ENCODE data around the gene MLXIP.
"Not testable (repeated sequence)": the region's sequence is repeated elsewhere in the genome, so short reads cannot be mapped to it uniquely, and the experiment has no call there.

Gene MLXIP, protein sequence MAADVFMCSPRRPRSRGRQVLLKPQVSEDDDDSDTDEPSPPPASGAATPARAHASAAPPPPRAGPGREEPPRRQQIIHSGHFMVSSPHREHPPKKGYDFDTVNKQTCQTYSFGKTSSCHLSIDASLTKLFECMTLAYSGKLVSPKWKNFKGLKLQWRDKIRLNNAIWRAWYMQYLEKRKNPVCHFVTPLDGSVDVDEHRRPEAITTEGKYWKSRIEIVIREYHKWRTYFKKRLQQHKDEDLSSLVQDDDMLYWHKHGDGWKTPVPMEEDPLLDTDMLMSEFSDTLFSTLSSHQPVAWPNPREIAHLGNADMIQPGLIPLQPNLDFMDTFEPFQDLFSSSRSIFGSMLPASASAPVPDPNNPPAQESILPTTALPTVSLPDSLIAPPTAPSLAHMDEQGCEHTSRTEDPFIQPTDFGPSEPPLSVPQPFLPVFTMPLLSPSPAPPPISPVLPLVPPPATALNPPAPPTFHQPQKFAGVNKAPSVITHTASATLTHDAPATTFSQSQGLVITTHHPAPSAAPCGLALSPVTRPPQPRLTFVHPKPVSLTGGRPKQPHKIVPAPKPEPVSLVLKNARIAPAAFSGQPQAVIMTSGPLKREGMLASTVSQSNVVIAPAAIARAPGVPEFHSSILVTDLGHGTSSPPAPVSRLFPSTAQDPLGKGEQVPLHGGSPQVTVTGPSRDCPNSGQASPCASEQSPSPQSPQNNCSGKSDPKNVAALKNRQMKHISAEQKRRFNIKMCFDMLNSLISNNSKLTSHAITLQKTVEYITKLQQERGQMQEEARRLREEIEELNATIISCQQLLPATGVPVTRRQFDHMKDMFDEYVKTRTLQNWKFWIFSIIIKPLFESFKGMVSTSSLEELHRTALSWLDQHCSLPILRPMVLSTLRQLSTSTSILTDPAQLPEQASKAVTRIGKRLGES

DNA sequence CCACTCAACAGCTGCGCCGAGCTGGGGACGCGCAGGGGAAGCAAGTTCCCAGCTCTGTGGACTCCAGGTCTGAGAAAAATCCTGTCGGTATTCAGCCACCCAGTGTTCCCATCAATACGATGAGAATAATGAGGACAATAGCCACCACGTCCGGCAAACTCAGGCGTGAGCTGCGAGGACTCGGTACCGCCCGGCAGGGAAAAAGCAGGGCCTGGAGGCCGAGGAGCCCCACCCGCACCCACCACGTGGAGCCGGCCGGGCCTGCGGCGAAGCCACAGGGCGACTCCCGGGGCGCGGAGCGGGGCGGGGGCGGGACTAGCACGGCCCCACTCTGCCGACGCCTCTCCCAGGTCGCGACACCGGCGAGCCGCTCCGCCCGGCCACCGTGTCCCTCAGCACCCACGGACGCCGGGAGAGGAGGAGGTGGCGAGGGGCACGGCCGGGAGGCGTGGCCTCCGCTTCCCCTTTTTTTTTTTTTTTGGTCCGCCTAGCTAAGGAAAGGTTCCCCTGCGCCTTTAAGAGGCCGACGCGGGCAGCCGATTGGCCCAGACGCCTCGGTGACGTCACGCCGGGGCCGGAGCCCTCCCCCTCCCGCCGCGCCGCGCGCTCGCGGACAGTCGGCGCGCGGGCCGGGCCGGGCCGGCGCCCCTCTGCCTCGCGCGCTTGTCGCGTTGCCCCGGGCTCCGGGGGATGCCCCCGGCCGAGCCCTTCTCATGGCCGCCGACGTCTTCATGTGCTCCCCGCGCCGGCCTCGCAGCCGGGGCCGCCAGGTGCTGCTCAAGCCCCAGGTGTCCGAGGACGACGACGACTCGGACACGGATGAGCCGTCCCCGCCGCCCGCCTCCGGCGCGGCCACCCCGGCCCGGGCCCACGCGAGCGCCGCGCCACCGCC is at the start of gene MLXIP:
Gene MLXIP, plus strand, starts transcription at position 616 of the 892 bp plus-strand sequence. Its CDS starts 98 bp downstream, at position 714.
- peak; percentile 82 for DNase-seq

DNA sequence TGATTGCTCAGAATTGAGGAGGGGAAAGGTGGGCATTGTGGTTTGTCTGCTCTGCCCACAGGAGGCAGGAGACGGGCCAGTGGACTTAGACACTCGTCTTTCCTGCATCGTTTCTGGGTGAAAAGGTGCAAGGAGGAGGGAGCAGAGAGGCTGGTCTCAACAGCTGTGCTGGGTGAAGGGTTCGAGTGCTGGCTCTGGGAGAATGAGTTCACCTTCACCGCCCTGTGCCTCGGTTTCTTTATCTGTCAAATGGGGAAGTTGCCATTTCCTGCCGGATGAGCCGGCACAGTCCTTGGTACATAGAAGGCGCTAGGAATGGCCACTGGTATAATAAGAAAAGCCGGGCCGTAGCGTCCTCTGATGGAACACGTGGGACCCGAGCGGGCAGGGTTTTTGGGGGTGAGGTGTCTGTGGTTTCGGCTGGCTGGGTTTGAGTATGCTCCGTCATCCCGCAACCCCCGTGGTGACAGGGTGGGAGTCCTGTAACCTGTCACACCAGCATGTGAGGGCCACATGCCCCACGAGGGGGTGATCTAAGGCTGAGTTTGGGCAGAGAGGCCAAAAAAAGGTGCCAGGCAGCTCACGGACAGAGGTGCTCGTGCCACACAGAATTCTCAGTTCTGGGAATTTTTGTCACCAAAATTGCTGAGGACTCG is 49.5 kb upstream of the MLXIP start:
- no peak for DNase-seq

DNA sequence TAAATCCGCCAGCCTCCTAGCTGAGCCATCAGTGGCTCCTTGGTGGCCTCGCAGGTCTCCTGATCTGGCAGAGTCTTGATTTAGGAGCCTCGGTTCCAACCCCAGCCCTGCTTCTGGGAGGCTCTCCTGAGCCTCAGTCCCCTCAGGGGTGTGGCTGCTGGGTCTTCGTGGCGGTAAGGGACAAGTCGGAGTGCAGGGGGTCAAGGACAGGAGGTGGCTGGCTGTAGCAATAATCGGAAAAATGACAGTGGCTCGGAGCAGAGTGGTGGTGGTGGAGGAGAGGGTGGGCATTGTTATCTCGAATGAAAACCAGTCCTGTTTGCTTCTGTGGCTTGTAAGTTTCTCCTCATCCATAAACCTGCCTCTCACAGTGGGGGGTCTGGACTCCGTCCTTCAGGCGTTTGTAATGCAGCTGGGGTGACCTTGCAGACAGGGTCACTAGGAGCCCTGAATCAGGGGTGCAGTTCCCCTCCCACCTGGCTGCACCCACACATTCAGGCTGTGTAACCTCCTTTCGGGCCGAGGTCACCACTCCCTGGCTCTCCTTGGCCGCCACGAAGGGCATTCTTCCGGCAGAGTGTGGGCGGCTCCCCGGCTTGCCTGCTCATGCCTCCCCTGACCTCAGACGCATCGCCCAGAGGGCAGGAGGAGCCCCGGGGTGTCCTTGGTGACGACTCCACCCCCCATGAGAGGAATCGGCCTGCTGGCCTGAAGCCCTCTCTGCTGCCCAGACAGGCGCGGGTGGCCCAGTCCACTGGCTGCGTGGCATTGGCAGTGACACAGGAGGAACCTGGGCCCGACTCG is 48.7 kb upstream of the MLXIP start:
- DNase-seq: no peak

DNA sequence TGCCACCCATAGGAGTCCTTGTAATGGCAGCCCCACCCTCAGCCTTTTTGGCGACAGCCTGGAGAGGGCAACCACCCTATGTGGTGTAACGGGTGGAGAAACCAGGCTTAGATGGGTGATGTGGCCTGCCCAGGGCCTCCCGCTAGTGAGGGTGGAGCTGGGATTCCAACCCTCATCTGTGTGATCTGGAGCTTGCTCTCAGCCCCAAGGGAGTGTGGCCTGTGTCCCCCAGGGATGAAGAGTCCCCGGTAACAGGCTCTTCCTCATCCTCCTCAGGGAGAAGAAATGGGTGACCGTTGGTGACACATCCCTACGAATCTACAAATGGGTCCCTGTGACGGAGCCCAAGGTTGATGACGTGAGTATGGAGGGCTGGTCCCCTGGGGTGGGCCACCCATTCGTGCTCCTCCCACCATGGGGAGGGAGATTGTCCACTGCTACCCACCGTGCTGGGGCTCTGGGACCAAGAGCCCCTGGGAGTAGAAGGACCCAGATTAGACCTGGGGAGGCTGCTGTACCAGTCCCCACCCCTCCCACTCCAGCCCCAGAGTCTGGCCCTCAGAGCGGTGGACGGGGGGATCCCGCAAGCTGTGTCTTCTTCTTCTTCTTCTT is 48.0 kb upstream of the MLXIP start:
- no peak for DNase-seq

DNA sequence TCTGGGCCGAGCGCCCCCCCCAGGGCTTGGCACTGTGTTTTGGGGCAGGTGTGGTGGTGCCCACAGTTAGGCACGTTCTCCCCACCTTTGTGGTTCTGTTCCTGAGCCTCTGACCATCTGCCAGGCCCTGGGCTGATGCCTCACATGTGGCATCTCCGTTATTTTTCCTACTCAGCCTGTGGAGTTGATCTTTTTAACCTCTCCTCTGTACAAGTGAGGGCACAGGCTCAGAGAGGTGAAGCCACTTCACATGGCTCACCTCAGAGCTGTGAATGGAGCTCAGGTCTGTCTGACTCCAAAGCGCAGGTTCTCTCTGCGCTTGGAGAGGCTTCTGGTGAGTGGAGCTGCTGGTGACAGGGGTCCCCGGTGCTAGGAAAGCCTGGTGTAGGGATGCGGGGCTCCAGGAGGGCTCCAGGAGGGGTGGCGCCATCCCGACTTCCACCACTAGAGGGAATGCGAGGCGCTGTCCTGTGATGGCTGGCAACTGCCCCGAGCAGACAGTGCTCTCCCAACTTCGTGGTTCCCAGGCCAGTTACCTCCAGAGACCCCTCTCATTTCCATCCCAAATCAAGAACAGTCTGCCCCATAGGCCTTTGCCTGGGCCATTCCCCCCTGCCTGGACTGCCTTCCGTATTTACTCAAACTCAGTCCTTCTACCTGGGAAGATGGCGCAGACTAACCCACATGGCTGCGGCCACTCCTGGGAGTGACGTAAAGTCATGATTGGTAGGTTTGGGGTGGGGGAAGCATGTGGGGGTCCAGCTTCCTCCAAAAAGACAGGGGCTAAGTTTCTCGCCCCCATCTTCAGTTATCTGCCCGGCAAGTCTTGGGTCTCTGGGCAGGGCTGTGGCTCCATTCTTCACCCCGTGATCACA is 47.0 kb upstream of the MLXIP start:
- DNase-seq: peak; percentile 16

DNA sequence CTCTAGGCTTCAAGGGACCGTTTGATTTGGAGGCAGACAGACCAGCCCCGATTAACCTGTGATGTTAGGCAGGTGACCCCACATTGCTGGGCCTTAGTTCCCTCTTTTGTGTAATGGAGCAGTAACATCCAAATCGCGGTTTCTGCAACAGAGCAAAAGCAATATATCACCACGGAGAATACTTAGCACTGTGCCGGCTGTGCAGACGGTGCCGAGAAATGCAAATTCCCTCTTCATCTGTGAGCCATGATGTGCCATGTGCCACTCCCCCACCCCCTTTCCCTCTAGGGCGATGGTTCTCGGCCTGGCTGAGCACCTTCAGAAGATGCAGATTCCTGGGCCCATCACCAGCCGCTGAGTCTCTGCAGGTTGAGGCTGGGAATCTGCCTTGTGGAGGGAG is 46.0 kb upstream of the MLXIP start:
- DNase-seq: no peak

DNA sequence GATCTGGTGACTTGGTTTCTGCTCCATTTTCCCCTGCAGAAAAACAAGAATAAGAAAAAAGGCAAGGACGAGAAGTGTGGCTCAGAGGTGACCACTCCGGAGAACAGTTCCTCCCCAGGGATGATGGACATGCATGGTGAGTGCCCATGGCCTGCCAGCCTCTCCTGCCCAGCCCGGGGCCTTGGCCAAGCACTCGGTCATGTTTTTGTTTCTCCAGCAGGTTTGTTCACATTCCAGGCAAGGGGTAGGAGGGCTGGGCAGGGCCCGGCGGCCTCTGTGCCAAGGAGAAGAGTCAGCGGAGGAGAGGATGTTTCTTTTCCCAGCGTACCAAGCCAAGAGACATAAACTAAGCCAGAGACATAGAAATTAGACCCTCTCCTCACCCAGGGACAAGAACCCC is 43.3 kb upstream of the MLXIP start:
- DNase-seq: no peak

DNA sequence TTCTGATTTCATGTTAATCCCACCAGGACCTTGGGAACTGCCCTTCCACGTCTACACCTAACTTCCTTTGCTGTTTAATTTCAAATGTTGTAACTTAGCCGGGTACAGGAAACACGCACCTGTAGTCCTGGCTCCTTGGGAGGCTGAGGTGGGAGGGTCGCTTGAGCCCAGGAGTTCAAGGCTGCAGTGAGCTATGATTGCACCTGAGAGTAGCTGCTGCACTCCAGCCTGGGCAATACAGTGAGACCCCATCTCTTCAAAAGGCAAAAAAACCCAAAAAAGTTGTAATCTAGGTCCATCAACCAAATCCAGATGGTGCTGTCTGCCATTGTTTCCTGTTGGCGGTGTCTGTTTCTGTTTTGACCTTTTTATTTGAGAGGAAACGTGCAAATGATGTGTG is 42.4 kb upstream of the MLXIP start:
- no peak for DNase-seq

DNA sequence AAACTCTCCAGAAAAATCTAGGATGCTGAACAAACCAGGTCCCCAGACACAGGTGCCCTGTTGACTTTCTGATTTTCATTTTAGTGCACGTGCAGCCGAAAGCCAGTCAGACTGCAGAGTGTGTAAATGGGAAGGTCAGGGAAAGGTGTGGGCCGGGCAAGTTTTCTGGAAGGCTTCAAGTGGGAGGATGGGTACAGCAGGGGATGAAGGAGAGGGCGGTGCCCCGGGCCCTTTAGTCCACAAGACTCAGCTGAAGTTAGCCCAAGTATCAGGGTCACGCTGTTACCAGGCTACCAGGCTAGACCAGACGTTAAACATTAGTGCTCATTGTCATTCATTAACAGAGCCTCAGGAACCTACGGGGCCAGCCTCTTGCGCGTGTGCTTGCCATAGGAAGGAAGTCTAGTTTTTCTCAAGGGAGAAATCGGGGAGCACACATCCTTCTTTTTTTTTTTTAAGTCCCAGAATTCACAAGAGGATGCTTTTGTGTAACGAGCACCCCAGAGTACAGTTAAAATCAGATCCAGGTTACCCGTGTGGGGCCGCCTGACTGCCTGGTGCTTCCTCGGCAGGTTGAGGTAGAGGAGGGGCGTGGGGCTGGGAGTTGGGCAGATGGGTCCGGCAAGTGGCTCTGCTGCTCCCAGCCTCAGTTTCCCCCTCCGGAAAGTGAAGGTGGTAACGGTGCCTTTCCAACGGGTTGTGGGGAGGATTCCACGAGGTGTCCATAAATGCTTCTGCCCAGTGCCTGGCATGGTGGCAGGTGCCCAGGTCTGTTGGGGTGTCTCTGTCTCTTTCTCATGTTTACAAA is 37.8 kb upstream of the MLXIP start:
- DNase-seq: no peak

DNA sequence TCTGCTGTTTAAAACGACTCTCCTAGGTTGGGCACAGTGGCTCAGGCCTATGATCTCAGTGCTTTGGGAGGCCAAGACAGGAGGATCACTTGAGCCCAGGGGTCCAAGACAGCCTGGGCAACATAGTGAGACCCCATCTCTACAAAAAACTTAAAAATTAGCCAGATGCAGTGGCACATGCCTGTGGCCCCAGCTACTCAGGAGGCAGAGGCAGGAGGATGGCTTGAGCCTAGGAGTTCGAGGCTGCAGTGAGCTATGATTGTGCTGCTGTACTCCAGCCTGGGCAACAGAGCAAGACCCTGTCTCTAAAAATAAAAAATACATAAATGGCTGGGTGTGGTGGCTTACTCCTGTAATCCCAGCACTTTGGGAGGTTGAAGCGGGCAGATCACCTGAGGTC is 37.1 kb upstream of the MLXIP start:
- not testable (repeated sequence) for DNase-seq

DNA sequence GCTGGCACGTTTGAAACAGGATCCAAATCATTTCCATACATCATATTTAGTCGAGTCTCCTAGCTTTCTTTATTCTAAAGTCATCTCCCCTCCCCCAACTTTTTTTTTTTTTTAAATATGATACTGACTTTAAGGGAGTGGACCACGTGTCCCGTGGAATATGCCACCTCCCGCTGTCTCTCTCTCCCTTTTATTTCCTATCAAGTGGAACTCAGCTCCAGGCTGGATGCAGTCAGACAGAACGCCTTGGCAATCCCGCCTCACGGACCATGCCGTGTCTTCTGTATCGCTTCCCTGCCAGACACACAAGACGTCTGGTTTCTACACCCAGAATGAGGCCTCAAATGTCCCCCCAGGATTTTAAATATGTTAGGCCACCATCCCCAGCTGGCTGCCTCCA is 35.6 kb upstream of the MLXIP start:
- DNase-seq: no peak

DNA sequence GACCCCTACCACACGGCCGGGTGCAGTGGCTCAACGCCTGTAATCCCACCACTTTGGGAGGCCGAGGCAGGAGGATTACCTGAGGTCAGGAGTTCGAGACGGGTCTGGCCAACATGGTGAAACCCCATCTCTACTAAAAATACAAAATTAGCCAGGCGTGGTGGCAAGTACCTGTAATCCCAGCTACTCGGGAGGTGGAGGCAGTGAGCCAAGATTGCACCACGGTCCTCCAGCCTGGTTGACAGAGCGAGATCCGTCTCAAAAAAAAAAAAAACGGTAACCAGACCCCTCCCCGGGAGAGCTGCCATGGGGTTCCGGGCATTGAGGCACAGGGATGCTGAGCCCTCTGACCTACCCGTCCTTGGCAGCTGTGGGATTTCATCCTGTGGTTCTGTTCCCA is 35.1 kb upstream of the MLXIP start:
- DNase-seq: no peak

DNA sequence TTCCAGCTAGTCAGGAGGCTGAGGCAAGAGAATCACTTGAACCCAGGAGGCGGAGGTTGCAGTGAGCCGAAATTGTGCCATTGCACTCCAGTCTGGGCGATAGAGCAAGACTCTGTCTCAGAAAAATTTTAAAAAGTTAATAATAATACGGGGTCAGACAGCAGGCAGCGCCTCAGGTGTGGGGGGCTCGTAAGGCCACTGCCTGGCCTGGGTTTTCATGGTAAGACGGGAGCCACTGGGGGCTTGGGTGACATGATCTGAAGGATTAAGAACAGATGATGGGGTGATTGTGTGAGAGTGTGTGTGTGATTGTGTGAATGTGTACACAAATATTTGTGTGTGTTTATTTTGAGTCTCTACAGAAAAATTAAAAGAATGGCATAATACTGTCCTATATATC is 33.3 kb upstream of the MLXIP start:
- DNase-seq: no peak

DNA sequence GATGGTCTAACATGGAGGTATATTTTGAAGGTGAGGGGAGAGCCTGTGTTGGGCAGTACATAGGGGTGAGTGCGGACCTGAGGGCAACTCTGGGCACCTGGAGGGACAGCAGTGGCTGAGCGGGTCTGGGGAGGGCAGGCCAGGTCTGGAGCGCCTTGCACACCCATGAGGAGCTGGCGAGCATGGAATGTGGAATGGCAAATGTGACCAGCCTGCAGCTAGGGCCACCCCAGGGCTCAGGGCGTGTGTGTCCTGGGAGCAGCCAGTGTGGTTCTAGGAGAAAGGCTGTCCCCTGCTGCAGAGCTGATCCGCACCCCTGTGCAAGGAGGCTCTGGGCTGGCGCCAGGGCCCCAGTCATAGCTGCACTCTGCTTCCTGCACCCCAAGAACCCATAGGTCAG is 32.4 kb upstream of the MLXIP start:
- DNase-seq: no peak

DNA sequence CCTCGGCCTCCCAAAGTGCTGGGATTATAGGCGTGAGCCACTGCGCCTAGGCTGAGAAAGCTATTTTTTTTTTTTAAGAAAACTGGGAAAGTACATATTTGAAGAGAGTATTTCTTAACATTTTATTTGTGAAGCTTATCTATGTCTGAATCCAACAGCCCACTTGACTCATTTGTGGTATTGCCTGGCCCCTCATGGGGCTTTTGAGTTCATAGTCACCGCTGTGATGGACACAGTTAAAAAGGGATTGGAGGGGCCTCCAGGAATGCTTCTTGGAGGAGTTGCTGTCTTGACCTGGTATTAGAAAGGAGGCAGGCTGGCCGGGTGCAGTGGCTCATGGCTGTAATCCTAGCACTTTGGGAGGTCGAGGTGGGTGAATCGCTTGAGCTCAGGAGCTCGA is 30.4 kb upstream of the MLXIP start:
- no peak for DNase-seq

DNA sequence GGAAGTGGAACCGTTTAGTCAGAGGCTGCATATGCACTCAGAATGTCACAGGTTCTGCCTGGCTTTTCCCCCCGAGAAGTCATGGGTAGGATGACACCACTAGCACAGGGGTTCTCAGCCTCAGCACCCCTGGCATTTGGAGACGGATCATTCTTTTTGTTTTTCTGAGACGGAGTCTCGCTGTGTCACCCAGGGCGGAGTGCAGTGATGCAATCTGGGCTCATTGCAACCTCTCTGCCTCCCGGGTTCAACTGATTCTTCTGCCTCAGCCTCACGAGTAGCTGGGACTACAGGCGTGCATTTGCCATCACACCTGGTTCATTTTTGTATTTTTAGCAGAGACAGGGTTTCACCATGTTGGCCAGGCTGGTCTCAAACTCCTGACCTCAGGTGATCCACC is 28.7 kb upstream of the MLXIP start:
- DNase-seq: no peak

DNA sequence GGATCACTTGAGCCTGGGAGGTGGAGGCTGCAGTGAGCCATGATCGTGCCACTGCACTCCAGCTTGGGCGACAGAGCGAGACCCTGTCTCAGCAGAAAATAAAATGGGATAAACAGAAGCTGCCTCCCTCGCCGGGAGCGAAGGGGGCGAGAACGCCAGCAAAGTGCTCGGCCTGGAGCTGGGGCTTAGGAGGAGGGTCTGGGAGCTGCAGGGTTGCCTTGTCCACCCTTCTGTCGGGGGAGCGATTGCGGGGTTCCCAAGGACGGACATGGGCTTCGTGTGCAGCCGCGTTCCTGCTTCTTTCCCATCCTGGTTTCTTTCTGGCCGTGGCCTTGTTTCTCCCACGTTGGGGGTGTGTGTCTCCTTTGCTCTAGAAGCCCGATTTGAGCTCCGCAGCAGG is 27.9 kb upstream of the MLXIP start:
- DNase-seq: no peak

DNA sequence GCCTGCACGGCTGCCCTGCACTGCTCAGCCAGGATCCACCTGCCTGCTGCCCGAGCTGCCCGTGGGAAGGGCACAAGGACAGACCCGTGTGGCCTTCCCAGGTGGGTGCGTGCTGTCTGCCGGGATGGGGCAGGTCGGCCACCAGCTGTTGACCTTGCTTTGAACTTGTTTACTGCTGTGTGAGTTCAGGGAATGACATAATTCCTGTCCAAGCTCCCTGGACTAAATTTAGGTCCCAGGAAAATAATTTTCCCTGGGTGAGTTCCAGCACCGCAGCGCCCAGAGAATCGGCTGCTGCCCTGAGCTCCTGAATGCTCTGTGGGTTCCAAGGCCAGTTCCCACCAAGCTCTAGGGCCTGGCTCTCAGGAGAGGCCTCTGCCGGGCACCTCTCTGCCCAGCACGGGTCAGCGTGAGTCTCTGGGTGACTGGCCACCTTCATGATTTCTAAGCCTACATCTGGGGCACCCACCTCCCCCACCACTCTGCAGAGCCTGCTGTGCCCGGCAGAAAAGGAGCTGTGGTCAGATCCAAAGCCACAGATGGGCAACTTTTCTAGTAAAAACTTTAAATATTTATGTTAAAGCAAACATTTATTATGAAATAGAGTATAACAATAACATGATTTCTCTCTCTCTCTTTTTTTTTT is 27.2 kb upstream of the MLXIP start:
- no peak for DNase-seq

DNA sequence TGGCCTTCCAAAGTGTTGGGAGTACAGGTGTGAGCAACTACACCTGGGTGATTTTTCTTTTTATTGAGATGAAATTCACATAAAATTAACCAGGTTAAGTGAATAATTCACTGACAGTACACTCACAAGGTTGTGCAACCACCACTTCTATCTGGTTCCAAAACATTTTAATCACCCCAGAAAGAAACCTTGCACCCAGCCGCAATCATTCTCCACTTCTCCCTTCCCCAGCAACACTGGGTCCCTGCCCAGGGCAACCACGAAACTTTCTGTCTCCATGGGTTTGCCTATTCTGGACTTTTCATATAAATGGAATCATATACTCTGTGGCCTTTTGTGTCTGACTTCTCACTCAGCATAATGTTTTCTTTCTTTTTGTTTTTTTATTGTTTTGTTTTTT is 26.3 kb upstream of the MLXIP start:
- no peak for DNase-seq

Measured in activated effector memory CD4-positive, alpha-beta T cell treated with Interleukin-2 at 50 U/mL for 16 hours (primary cell).